ENCODE measurements around the gene SMIM38. TPM values are rescaled to one million over a fixed set of nuclear protein-coding genes. Genes with fewer than 3 reads are reported as not detected.

SMIM38 gene
- total and polyA plus RNA-seq, 7 donors = 0.03 to 0.54 (median 0.10) TPM; not detected in 1

DNA sequence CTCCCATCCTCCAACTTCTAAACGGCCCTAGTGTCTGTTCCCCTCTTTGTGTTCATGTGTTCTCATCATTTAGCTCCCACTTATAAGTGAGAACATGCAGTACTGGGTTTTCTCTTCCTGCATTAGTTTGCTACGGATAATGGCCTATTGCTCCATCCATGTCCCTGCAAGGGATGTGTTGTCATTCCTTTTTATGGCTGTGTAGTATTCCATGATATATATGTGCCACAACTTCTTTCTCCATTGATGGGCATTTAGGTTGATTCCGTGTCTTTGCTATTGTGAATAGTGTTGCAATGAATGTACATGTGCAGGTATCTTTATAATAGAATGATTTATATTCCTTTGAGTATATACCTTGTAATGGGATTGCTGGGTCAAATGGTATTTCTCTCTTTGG lies 5.6 kb upstream of the SMIM38 start:
- H3K27ac ChIP-seq = no peak overlapping the region
- peaks cover 13% of the 10 kb centered on the region for H3K9me3 ChIP-seq
- H3K36me3 ChIP-seq (ENCODE audit: insufficient read depth in 1 of 2, low read depth in 1 of 2) = no peaks in the 10 kb centered on the region
- DNase-seq (no peak), ATAC-seq (no peak)
- intact Hi-C loops (cut with DNase I) = no loop called here
- TF ChIP-seq, protein P1, sequence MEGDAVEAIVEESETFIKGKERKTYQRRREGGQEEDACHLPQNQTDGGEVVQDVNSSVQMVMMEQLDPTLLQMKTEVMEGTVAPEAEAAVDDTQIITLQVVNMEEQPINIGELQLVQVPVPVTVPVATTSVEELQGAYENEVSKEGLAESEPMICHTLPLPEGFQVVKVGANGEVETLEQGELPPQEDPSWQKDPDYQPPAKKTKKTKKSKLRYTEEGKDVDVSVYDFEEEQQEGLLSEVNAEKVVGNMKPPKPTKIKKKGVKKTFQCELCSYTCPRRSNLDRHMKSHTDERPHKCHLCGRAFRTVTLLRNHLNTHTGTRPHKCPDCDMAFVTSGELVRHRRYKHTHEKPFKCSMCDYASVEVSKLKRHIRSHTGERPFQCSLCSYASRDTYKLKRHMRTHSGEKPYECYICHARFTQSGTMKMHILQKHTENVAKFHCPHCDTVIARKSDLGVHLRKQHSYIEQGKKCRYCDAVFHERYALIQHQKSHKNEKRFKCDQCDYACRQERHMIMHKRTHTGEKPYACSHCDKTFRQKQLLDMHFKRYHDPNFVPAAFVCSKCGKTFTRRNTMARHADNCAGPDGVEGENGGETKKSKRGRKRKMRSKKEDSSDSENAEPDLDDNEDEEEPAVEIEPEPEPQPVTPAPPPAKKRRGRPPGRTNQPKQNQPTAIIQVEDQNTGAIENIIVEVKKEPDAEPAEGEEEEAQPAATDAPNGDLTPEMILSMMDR (IDR thresholded peaks at IDR 0.05) = no peak
- H3K4me3 ChIP-seq = no peak overlapping the region
- H3K27me3 ChIP-seq (ENCODE audit: insufficient read depth in 3 of 3, low read length in 2 of 3) = no peaks in the 10 kb centered on the region
- H3K4me1 ChIP-seq = no peaks in the 10 kb centered on the region
- 87 to 92% (median 89%) methylated on average over 3 of the region's 3 CpGs for WGBS, 3 donors

DNA sequence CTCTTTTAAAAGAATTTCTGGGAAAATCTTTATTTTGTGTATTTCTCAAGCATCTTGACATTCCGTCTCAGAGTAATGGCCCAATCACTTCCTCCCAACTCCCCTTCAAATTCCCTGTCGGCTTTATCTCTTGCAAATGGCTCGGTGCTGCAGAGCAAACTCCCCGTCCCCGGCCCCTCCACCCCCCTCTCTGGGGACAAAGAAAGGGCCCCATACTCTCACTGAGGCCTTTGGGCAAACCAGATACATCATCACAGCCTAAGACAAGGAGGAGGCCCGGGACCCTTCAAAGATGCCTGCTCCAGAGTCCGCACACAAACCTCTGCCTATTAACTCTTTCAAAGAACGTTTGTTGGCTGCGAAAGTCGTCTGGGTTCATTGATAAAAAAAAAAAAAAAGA lies 3.9 kb upstream of the SMIM38 start:
- peaks cover 0 to 4% (median 3%) of the 10 kb centered on the region in 3 donors for H3K27me3 ChIP-seq (ENCODE audit: insufficient read depth in 3 of 3, low read length in 2 of 3)
- TF ChIP-seq, protein P1 (IDR thresholded peaks at IDR 0.05) = no peak
- DNase-seq (no peak), ATAC-seq (no peak)
- 77 to 86% (median 81%) methylated on average over 10 of the region's 10 CpGs for WGBS, 3 donors
- H3K4me3 ChIP-seq = no peak overlapping the region
- intact Hi-C loops (cut with DNase I) = no loop called here
- no peaks in the 10 kb centered on the region for H3K4me1 ChIP-seq
- H3K36me3 ChIP-seq (ENCODE audit: insufficient read depth in 1 of 2, low read depth in 1 of 2) = no peaks in the 10 kb centered on the region
- no peak overlapping the region for H3K27ac ChIP-seq
- H3K9me3 ChIP-seq = peaks cover 5% of the 10 kb centered on the region

DNA sequence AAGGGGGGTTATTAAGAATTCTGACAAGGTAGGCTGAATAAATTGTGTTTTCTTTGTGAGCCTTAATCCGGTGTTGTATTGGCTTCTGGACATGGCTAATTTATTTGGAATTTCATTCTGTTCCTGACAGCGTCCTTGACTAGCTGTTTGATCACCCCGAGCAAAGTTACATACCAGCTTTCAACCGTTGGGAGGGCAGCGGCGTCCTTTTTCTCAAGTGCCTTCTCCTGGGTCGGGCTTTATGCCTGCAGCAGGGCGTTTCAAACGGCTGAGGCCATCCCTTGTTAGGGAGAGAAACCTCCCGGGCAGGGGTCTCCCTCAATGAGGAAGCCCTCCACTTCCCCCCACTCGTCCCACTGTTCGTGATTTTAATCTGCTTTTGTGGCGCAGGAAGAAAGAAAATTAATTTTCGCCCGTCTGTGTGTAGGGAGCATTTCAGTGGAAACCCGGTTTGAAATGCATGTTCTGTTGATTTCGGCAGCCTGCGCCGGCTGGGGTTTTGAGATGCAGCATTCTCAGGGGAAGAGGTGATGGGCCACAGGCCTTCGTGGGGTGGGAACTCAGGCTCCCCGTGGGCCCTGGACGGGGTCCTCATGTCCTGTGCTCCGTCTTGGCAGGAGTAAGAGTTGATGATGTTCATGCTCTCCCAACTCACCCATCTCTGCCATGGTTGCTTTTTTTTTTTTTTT lies 2.9 kb upstream of the SMIM38 start:
- DNase-seq = no peak
- no peak overlapping the region for H3K27ac ChIP-seq
- WGBS, 3 donors = 77 to 81% (median 79%) methylated on average over 23 of the region's 23 CpGs
- no peaks in the 10 kb centered on the region for H3K9me3 ChIP-seq
- peaks cover 0 to 14% (median 7%) of the 10 kb centered on the region in 3 donors for H3K27me3 ChIP-seq (ENCODE audit: insufficient read depth in 3 of 3, low read length in 2 of 3)
- no peaks in the 10 kb centered on the region for H3K4me1 ChIP-seq
- TF ChIP-seq, protein P1 (IDR thresholded peaks at IDR 0.05) = no peak
- no peaks in the 10 kb centered on the region for H3K36me3 ChIP-seq (ENCODE audit: insufficient read depth in 1 of 2, low read depth in 1 of 2)
- intact Hi-C loops (cut with DNase I) = no loop called here
- ATAC-seq = no peak
- no peak overlapping the region for H3K4me3 ChIP-seq

DNA sequence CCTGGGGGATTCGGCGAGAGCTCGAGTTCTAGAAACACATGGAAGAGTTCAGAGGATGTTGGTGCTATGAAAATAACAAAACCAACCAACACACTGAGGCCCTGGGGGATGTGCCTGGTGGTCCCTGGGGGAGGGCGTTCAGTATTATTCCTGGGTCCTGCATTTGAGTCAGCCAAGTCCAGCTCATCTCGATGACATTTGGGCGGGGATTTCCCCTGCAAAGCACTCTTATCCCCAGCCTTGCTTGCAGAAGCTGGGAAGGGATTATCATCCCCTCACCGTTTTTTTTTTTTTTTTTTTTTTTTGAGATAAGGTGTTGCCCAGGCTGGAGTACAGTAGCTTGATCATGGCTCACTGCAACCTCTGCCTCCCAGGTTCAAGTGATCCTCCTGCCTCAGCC lies 2.1 kb upstream of the SMIM38 start:
- ATAC-seq (no peak), DNase-seq (no peak)
- Histone ChIP-seq H3K36me3 (ENCODE audit: insufficient read depth in 1 of 2, low read depth in 1 of 2) (no peaks in the 10 kb centered on the region), H3K27ac (no peak overlapping the region), H3K27me3 (ENCODE audit: insufficient read depth in 3 of 3, low read length in 2 of 3) (peaks cover 0 to 18% (median 10%) of the 10 kb centered on the region in 3 donors), H3K4me1 (no peaks in the 10 kb centered on the region), H3K9me3 (no peaks in the 10 kb centered on the region), H3K4me3 (no peak overlapping the region)
- intact Hi-C loops (cut with DNase I) = no loop called here
- TF ChIP-seq, protein P1 (IDR thresholded peaks at IDR 0.05) = no peak
- 66 to 70% (median 66%) methylated on average over 7 of the region's 7 CpGs for WGBS, 3 donors
